Mammary epithelial cell (primary cell): ENCODE measurements around the gene RNASET2.
"Not testable (repeated sequence)": the region's sequence is repeated elsewhere in the genome, so short reads cannot be mapped to it uniquely, and the experiment has no call there.

ENCODE experiments used
- CTCF ChIP-seq, 2 donors: IDR thresholded peaks in 1 of 2; conservative IDR thresholded peaks in 1 of 2; 2 replicates each; pipeline ENCODE4 v1.5.1; 2011 to 2012; ENCODE audit warnings: inconsistent platforms in 2 of 2, low read length in 2 of 2, mild to moderate bottlenecking in 2 of 2, control low read depth in 1 of 2, low read depth in 1 of 2; ENCODE audit not compliant: insufficient read depth in 1 of 2; ENCODE audit errors: extremely low read depth in 1 of 2
- EZH2 ChIP-seq: IDR thresholded peaks from 2 replicates; pipeline ENCODE4 v1.6.1; 2012; ENCODE audit warnings: low read length, inconsistent platforms, borderline replicate concordance

GRCh38 chr6:166950892-166951669 is 5.3 kb downstream of the RNASET2 start:
- peak; percentile 37 to 71 for TF ChIP-seq CTCF (conservative IDR thresholded peaks at IDR 0.05 in 1 of 2, IDR thresholded peaks at IDR 0.05 in 1 of 2; ENCODE audit: extremely low read depth in 1 of 2, insufficient read depth in 1 of 2, low read depth in 1 of 2, low read length in 2 of 2)
- TF ChIP-seq EZH2 = not testable (repeated sequence)
